ENCODE results near the gene DDB1.

Gene DDB1

GRCh38 chr11:61342207-61342803 lies 9.4 kb upstream of the DDB1 start:
- no peaks in the 10 kb centered on the region for H3K27me3 ChIP-seq (ENCODE audit: insufficient read depth, low read length)
- 95% methylated on average over 20 of the region's 20 CpGs for WGBS
- H3K36me3 ChIP-seq (ENCODE audit: insufficient read depth, low read length), result peaks cover 25% of the 10 kb centered on the region
- H3K4me1 ChIP-seq (ENCODE audit: insufficient read depth, low read length), result no peaks in the 10 kb centered on the region
- no peak overlapping the region for H3K4me3 ChIP-seq (ENCODE audit: low read length)
- H3K27ac ChIP-seq (ENCODE audit: low read depth, low read length), result no peak overlapping the region
- no peaks in the 10 kb centered on the region for H3K9me3 ChIP-seq (ENCODE audit: insufficient read depth, low read depth, low read length)
- no peak overlapping the region for H3K9ac ChIP-seq (ENCODE audit: low read depth, low read length)

GRCh38 chr11:61341706-61342105 lies 8.8 kb upstream of the DDB1 start:
- peaks cover 25% of the 10 kb centered on the region for H3K36me3 ChIP-seq (ENCODE audit: insufficient read depth, low read length)
- 93% methylated on average over 4 of the region's 4 CpGs for whole genome bisulfite sequencing
- H3K4me3 ChIP-seq (ENCODE audit: low read length), result no peak overlapping the region
- no peak overlapping the region for H3K27ac ChIP-seq (ENCODE audit: low read depth, low read length)
- no peaks in the 10 kb centered on the region for H3K9me3 ChIP-seq (ENCODE audit: insufficient read depth, low read depth, low read length)
- no peaks in the 10 kb centered on the region for H3K27me3 ChIP-seq (ENCODE audit: insufficient read depth, low read length)
- H3K9ac ChIP-seq (ENCODE audit: low read depth, low read length), result no peak overlapping the region
- no peaks in the 10 kb centered on the region for H3K4me1 ChIP-seq (ENCODE audit: insufficient read depth, low read length)

- 96% methylated on average over 2 of the region's 2 CpGs for WGBS
Measured at GRCh38 chr11:61340979-61341378, 8.1 kb upstream of the DDB1 start.

GRCh38 chr11:61339490-61339878 lies 6.6 kb upstream of the DDB1 start:
- Histone ChIP-seq H3K9me3 (ENCODE audit: insufficient read depth, low read depth, low read length) (no peaks in the 10 kb centered on the region), H3K9ac (ENCODE audit: low read depth, low read length) (no peak overlapping the region), H3K36me3 (ENCODE audit: insufficient read depth, low read length) (peaks cover 25% of the 10 kb centered on the region), H3K27ac (ENCODE audit: low read depth, low read length) (no peak overlapping the region), H3K4me1 (ENCODE audit: insufficient read depth, low read length) (peaks cover 6% of the 10 kb centered on the region; the same call in 1 of the 2 replicates), H3K27me3 (ENCODE audit: insufficient read depth, low read length) (no peaks in the 10 kb centered on the region), H3K4me3 (ENCODE audit: low read length) (no peak overlapping the region)
- WGBS, result 88% methylated on average over 4 of the region's 4 CpGs

More at GRCh38 chr11:61340979-61341378, 8.1 kb upstream of the DDB1 start:
- no peak overlapping the region for H3K4me3 ChIP-seq (ENCODE audit: low read length)
- H3K9ac ChIP-seq (ENCODE audit: low read depth, low read length), result no peak overlapping the region
- H3K27ac ChIP-seq (ENCODE audit: low read depth, low read length), result no peak overlapping the region
- no peaks in the 10 kb centered on the region for H3K27me3 ChIP-seq (ENCODE audit: insufficient read depth, low read length)
- H3K4me1 ChIP-seq (ENCODE audit: insufficient read depth, low read length), result no peaks in the 10 kb centered on the region
- H3K9me3 ChIP-seq (ENCODE audit: insufficient read depth, low read depth, low read length), result no peaks in the 10 kb centered on the region
- peaks cover 25% of the 10 kb centered on the region for H3K36me3 ChIP-seq (ENCODE audit: insufficient read depth, low read length)

- Histone ChIP-seq H3K4me1 (ENCODE audit: insufficient read depth, low read length) (peaks cover 6% of the 10 kb centered on the region; the same call in 1 of the 2 replicates), H3K27me3 (ENCODE audit: insufficient read depth, low read length) (no peaks in the 10 kb centered on the region), H3K9me3 (ENCODE audit: insufficient read depth, low read depth, low read length) (no peaks in the 10 kb centered on the region), H3K9ac (ENCODE audit: low read depth, low read length) (no peak overlapping the region), H3K4me3 (ENCODE audit: low read length) (no peak overlapping the region), H3K36me3 (ENCODE audit: insufficient read depth, low read length) (peaks cover 25% of the 10 kb centered on the region), H3K27ac (ENCODE audit: low read depth, low read length) (no peak overlapping the region)
- WGBS, result 89% methylated on average over 26 of the region's 26 CpGs
Measured at GRCh38 chr11:61338783-61339489, 6.0 kb upstream of the DDB1 start.

GRCh38 chr11:61337706-61338470 lies 5.0 kb upstream of the DDB1 start:
- H3K9me3 ChIP-seq (ENCODE audit: insufficient read depth, low read depth, low read length), result no peaks in the 10 kb centered on the region
- H3K9ac ChIP-seq (ENCODE audit: low read depth, low read length), result no peak overlapping the region
- no peaks in the 10 kb centered on the region for H3K27me3 ChIP-seq (ENCODE audit: insufficient read depth, low read length)
- H3K4me3 ChIP-seq (ENCODE audit: low read length), result no peak overlapping the region
- H3K36me3 ChIP-seq (ENCODE audit: insufficient read depth, low read length), result peaks cover 22% of the 10 kb centered on the region
- WGBS, result 92% methylated on average over 15 of the region's 15 CpGs
- no peak overlapping the region for H3K27ac ChIP-seq (ENCODE audit: low read depth, low read length)
- peaks cover 11% of the 10 kb centered on the region; the same call in 1 of the 2 replicates for H3K4me1 ChIP-seq (ENCODE audit: insufficient read depth, low read length)

GRCh38 chr11:61336171-61336935 lies 3.4 kb upstream of the DDB1 start:
- H3K27me3 ChIP-seq (ENCODE audit: insufficient read depth, low read length), result no peaks in the 10 kb centered on the region
- WGBS, result 40% methylated on average over 8 of the region's 8 CpGs
- H3K9ac ChIP-seq (ENCODE audit: low read depth, low read length), result peak overlapping the region; percentile 74
- peak overlapping the region; percentile 54 for H3K27ac ChIP-seq (ENCODE audit: low read depth, low read length)
- peaks cover 12% of the 10 kb centered on the region; the same call in 1 of the 2 replicates for H3K36me3 ChIP-seq (ENCODE audit: insufficient read depth, low read length)
- peaks cover 17% of the 10 kb centered on the region; the same call in 1 of the 2 replicates for H3K4me1 ChIP-seq (ENCODE audit: insufficient read depth, low read length)
- H3K9me3 ChIP-seq (ENCODE audit: insufficient read depth, low read depth, low read length), result no peaks in the 10 kb centered on the region
- H3K4me3 ChIP-seq (ENCODE audit: low read length), result no peak overlapping the region

GRCh38 chr11:61335355-61335710 lies 2.4 kb upstream of the DDB1 start:
- Histone ChIP-seq H3K27me3 (ENCODE audit: insufficient read depth, low read length) (no peaks in the 10 kb centered on the region), H3K4me3 (ENCODE audit: low read length) (no peak overlapping the region), H3K4me1 (ENCODE audit: insufficient read depth, low read length) (peaks cover 17% of the 10 kb centered on the region; the same call in 1 of the 2 replicates), H3K27ac (ENCODE audit: low read depth, low read length) (no peak overlapping the region), H3K9me3 (ENCODE audit: insufficient read depth, low read depth, low read length) (no peaks in the 10 kb centered on the region), H3K9ac (ENCODE audit: low read depth, low read length) (peak overlapping the region; percentile 97), H3K36me3 (ENCODE audit: insufficient read depth, low read length) (peaks cover 14% of the 10 kb centered on the region; the same call in 1 of the 2 replicates)
- 86% methylated on average over 1 of the region's 1 CpG for WGBS

- H3K4me1 ChIP-seq (ENCODE audit: insufficient read depth, low read length), result peaks cover 17% of the 10 kb centered on the region; the same call in 1 of the 2 replicates
Measured at GRCh38 chr11:61334434-61335354, 1.8 kb upstream of the DDB1 start.

More at GRCh38 chr11:61334434-61335354, 1.8 kb upstream of the DDB1 start:
- H3K9me3 ChIP-seq (ENCODE audit: insufficient read depth, low read depth, low read length), result no peaks in the 10 kb centered on the region
- H3K27ac ChIP-seq (ENCODE audit: low read depth, low read length), result no peak overlapping the region
- no peak overlapping the region for H3K4me3 ChIP-seq (ENCODE audit: low read length)
- WGBS, result 93% methylated on average over 16 of the region's 16 CpGs
- peak overlapping the region; percentile 97 for H3K9ac ChIP-seq (ENCODE audit: low read depth, low read length)
- H3K36me3 ChIP-seq (ENCODE audit: insufficient read depth, low read length), result peaks cover 21% of the 10 kb centered on the region
- H3K27me3 ChIP-seq (ENCODE audit: insufficient read depth, low read length), result no peaks in the 10 kb centered on the region

All from HUES64 (cell line).